OCI-LY1 (cell line): ENCODE measurements around the gene METTL22.

Experiments
- CTCF ChIP-seq: fragments of 200-600 bp; sonication (generic), shearing (Covaris generic); IDR thresholded peaks from 2 replicates; pipeline ENCODE4 v1.5.1; 2017; ENCODE audit warnings: mild to moderate bottlenecking, antibody characterized with exemption, low read length, moderate library complexity, mixed read lengths
- EZH2 ChIP-seq: fragments of 200-600 bp; sonication (generic), shearing (Covaris generic); IDR thresholded peaks from 2 replicates; pipeline ENCODE4 v1.8.0; 2017; ENCODE audit warnings: borderline replicate concordance, mixed run types, mild to moderate bottlenecking, antibody characterized with exemption, low read length, moderate library complexity, mixed read lengths

GRCh38 chr16:8588682-8589056 lies 32.8 kb upstream of the METTL22 start:
- TF ChIP-seq CTCF (no peak), EZH2 (no peak)
